Naive B cell (primary cell): Measurements from ENCODE around the gene ACR. TPM values are rescaled to one million over a fixed set of nuclear protein-coding genes. Genes with fewer than 3 reads are reported as not detected.

Experiments
- ATAC-seq, 2 donors: fragments of 150-1000 bp; cut with Tn5 transposase; 2 replicates each; pipeline ENCODE4 v1.10.0; 2021; ENCODE audit warnings: low read depth in 2 of 2, mild to moderate bottlenecking in 2 of 2, moderate library complexity in 2 of 2
- DNase-seq: peaks from one replicate; pipeline ENCODE4 v3.0.0; 2022
- H3K27ac Mint-ChIP-seq, 6 donors: one replicate each; pipeline ENCODE4 v1.8.0; 2020 to 2022; ENCODE audit warnings: mild to moderate bottlenecking in 6 of 6, mixed read lengths in 6 of 6, moderate library complexity in 5 of 6, inconsistent platforms in 2 of 6
- H3K27me3 Mint-ChIP-seq, 3 donors: one replicate each; pipeline ENCODE4 v1.8.0; 2021 to 2022; ENCODE audit warnings: mixed read lengths in 3 of 3, mild to moderate bottlenecking in 1 of 3
- H3K36me3 Mint-ChIP-seq, 2 donors: one replicate each; pipeline ENCODE4 v1.8.0; 2020 to 2022; ENCODE audit warnings: mixed read lengths in 2 of 2, inconsistent platforms in 1 of 2, mild to moderate bottlenecking in 1 of 2
- H3K4me1 Mint-ChIP-seq, 3 donors: one replicate each; pipeline ENCODE4 v1.8.0; 2020 to 2022; ENCODE audit warnings: mixed read lengths in 3 of 3, inconsistent platforms in 1 of 3, mild to moderate bottlenecking in 1 of 3, moderate library complexity in 1 of 3
- H3K4me3 Mint-ChIP-seq, 8 donors: one replicate each; pipeline ENCODE4 v1.8.0; 2020 to 2022; ENCODE audit warnings: mild to moderate bottlenecking in 8 of 8, mixed read lengths in 8 of 8, moderate library complexity in 8 of 8, inconsistent platforms in 2 of 8
- H3K9me3 Mint-ChIP-seq, 7 donors: one replicate each; pipeline ENCODE4 v1.8.0; 2020 to 2022; ENCODE audit warnings: mixed read lengths in 7 of 7, mild to moderate bottlenecking in 5 of 7, inconsistent platforms in 2 of 7, moderate library complexity in 1 of 7
- polyA plus RNA-seq, 6 donors: library from polyadenylated mRNA; unstranded; fragments of 300-500 nt; fragmentation: Illumina TruSeq; gene quantifications; one replicate each; pipeline ENCODE4 v1.2.3, GENCODE V29; 2021; ENCODE audit warnings: low read depth in 6 of 6

The ACR gene
- polyA plus RNA-seq, 6 donors from 2014 or later, result not detected

- H3K9me3 Mint-ChIP-seq, result peaks cover 0 to 3% (median 0%) of the 10 kb centered on the region in 7 donors
- H3K27ac Mint-ChIP-seq, result peak overlapping the region in 1 of 6 donors; percentile 70
- H3K36me3 Mint-ChIP-seq, result no peaks in the 10 kb centered on the region
- H3K4me1 Mint-ChIP-seq, result peaks cover 14 to 22% (median 18%) of the 10 kb centered on the region in 3 donors
- DNase-seq (no peak), ATAC-seq (no peak)
- no peak overlapping the region for H3K4me3 Mint-ChIP-seq
- H3K27me3 Mint-ChIP-seq, result peaks cover 0 to 9% (median 0%) of the 10 kb centered on the region in 3 donors
These were observed 11.2 kb upstream of the ACR start for GRCh38 chr22:50726643-50727340.

GRCh38 chr22:50727678-50728522, 10.1 kb upstream of the ACR start:
- peak overlapping the region in 2 of 6 donors; percentile 70 to 88 for H3K27ac Mint-ChIP-seq
- H3K4me3 Mint-ChIP-seq, result no peak overlapping the region
- ATAC-seq (no peak), DNase-seq (no peak)
- H3K36me3 Mint-ChIP-seq, result no peaks in the 10 kb centered on the region
- H3K27me3 Mint-ChIP-seq, result peaks cover 0 to 3% (median 0%) of the 10 kb centered on the region in 3 donors
- no peaks in the 10 kb centered on the region for H3K9me3 Mint-ChIP-seq
- H3K4me1 Mint-ChIP-seq, result peaks cover 14 to 24% (median 18%) of the 10 kb centered on the region in 3 donors

GRCh38 chr22:50728523-50728931, 9.5 kb upstream of the ACR start:
- Mint-ChIP-seq H3K27me3 (no peaks in the 10 kb centered on the region), H3K36me3 (no peaks in the 10 kb centered on the region), H3K9me3 (no peaks in the 10 kb centered on the region), H3K4me3 (no peak overlapping the region), H3K27ac (peak overlapping the region in 1 of 6 donors; percentile 41), H3K4me1 (peaks cover 14 to 18% (median 18%) of the 10 kb centered on the region in 3 donors)
- no peak for ATAC-seq
- no peak for DNase-seq

- Mint-ChIP-seq H3K9me3 (no peaks in the 10 kb centered on the region), H3K4me1 (peaks cover 5 to 10% (median 9%) of the 10 kb centered on the region in 3 donors), H3K27me3 (no peaks in the 10 kb centered on the region), H3K27ac (peak overlapping the region in 2 of 6 donors; percentile 32 to 78), H3K4me3 (no peak overlapping the region), H3K36me3 (no peaks in the 10 kb centered on the region)
- no peak for DNase-seq
- peak in 1 of 2 donors; percentile 20 for ATAC-seq
These were observed 8.5 kb upstream of the ACR start for GRCh38 chr22:50729391-50730012.

- H3K27me3 Mint-ChIP-seq, result peaks cover 0 to 5% (median 3%) of the 10 kb centered on the region in 3 donors
- peaks cover 5 to 8% (median 8%) of the 10 kb centered on the region in 3 donors for H3K4me1 Mint-ChIP-seq
- peak overlapping the region in 1 of 6 donors; percentile 36 for H3K27ac Mint-ChIP-seq
- H3K4me3 Mint-ChIP-seq, result no peak overlapping the region
- H3K9me3 Mint-ChIP-seq, result no peaks in the 10 kb centered on the region
- no peak for ATAC-seq
- H3K36me3 Mint-ChIP-seq, result no peaks in the 10 kb centered on the region
- DNase-seq, result no peak
These were observed 7.8 kb upstream of the ACR start for GRCh38 chr22:50730013-50730891.

- no peak overlapping the region for H3K27ac Mint-ChIP-seq
- H3K9me3 Mint-ChIP-seq, result no peaks in the 10 kb centered on the region
- DNase-seq (no peak), ATAC-seq (no peak)
- peaks cover 5 to 8% (median 8%) of the 10 kb centered on the region in 3 donors for H3K4me1 Mint-ChIP-seq
- H3K36me3 Mint-ChIP-seq, result no peaks in the 10 kb centered on the region
- no peak overlapping the region for H3K4me3 Mint-ChIP-seq
- H3K27me3 Mint-ChIP-seq, result peaks cover 0 to 7% (median 6%) of the 10 kb centered on the region in 3 donors
These were observed 6.9 kb upstream of the ACR start for GRCh38 chr22:50730941-50731661.

GRCh38 chr22:50731811-50732624, 6.0 kb upstream of the ACR start:
- ATAC-seq (peak in 1 of 2 donors; percentile 61), DNase-seq (no peak)
- H3K9me3 Mint-ChIP-seq, result no peaks in the 10 kb centered on the region
- no peak overlapping the region for H3K4me3 Mint-ChIP-seq
- H3K36me3 Mint-ChIP-seq, result no peaks in the 10 kb centered on the region
- no peak overlapping the region for H3K27ac Mint-ChIP-seq
- peaks cover 6 to 8% (median 7%) of the 10 kb centered on the region in 3 donors for H3K27me3 Mint-ChIP-seq
- peaks cover 5 to 8% (median 8%) of the 10 kb centered on the region in 3 donors for H3K4me1 Mint-ChIP-seq

GRCh38 chr22:50732681-50733080, 5.3 kb upstream of the ACR start:
- DNase-seq (no peak), ATAC-seq (no peak)
- H3K4me3 Mint-ChIP-seq, result no peak overlapping the region
- H3K27ac Mint-ChIP-seq, result no peak overlapping the region
- peaks cover 5 to 8% (median 8%) of the 10 kb centered on the region in 3 donors for H3K4me1 Mint-ChIP-seq
- no peaks in the 10 kb centered on the region for H3K36me3 Mint-ChIP-seq
- peaks cover 8 to 13% (median 8%) of the 10 kb centered on the region in 3 donors for H3K27me3 Mint-ChIP-seq
- no peaks in the 10 kb centered on the region for H3K9me3 Mint-ChIP-seq

- H3K9me3 Mint-ChIP-seq, result no peaks in the 10 kb centered on the region
- H3K36me3 Mint-ChIP-seq, result no peaks in the 10 kb centered on the region
- H3K27ac Mint-ChIP-seq, result no peak overlapping the region
- no peak for DNase-seq
- H3K4me3 Mint-ChIP-seq, result no peak overlapping the region
- no peak for ATAC-seq
- peaks cover 8 to 13% (median 13%) of the 10 kb centered on the region in 3 donors for H3K27me3 Mint-ChIP-seq
- peaks cover 5 to 8% (median 8%) of the 10 kb centered on the region in 3 donors for H3K4me1 Mint-ChIP-seq
These were observed 4.3 kb upstream of the ACR start for GRCh38 chr22:50733521-50734342.

GRCh38 chr22:50734343-50734771, 3.6 kb upstream of the ACR start:
- peaks cover 4 to 8% (median 5%) of the 10 kb centered on the region in 3 donors for H3K4me1 Mint-ChIP-seq
- H3K27ac Mint-ChIP-seq, result no peak overlapping the region
- ATAC-seq (no peak), DNase-seq (no peak)
- peaks cover 8 to 15% (median 13%) of the 10 kb centered on the region in 3 donors for H3K27me3 Mint-ChIP-seq
- no peaks in the 10 kb centered on the region for H3K9me3 Mint-ChIP-seq
- no peak overlapping the region for H3K4me3 Mint-ChIP-seq
- H3K36me3 Mint-ChIP-seq, result no peaks in the 10 kb centered on the region
